Psoas muscle (tissue), 8 donors: ENCODE measurements around the gene DMWD. TPM values are rescaled to one million over a fixed set of nuclear protein-coding genes. Genes with fewer than 3 reads are reported as not detected.

Experiments
- ATAC-seq, 4 donors: fragments of 200-7000 bp; cut with Tn5 transposase; one replicate each; pipeline ENCODE4 v1.9.1; 2020; ENCODE audit warnings: moderate library complexity in 3 of 4, mild to moderate bottlenecking in 2 of 4
- DNase-seq, 2 donors: peaks; one replicate each; pipeline ENCODE4 v3.0.0-alpha.2; 2020
- H3K27ac ChIP-seq: fragments of 200-600 bp; one replicate; pipeline ENCODE4 v1.8.0; 2022
- H3K27me3 ChIP-seq, 3 donors: fragments of 200-600 bp in 1 of 3; one replicate each; pipeline versions ENCODE4 v1.6.1 to v1.8.0; 2013 to 2022; ENCODE audit warnings: low read length in 2 of 3, mild to moderate bottlenecking in 2 of 3, moderate library complexity in 1 of 3; ENCODE audit not compliant: insufficient read depth in 3 of 3
- H3K36me3 ChIP-seq, 2 donors: fragments of 200-600 bp in 1 of 2; one replicate each; pipeline versions ENCODE4 v1.6.1 to v1.8.0; 2013 to 2022; ENCODE audit warnings: low read depth in 1 of 2, mild to moderate bottlenecking in 1 of 2, moderate library complexity in 1 of 2; ENCODE audit not compliant: insufficient read depth in 1 of 2
- H3K4me1 ChIP-seq: fragments of 200-600 bp; one replicate; pipeline ENCODE4 v1.8.0; 2022
- H3K4me3 ChIP-seq: fragments of 200-600 bp; one replicate; pipeline ENCODE4 v1.8.0; 2022; ENCODE audit warnings: mild to moderate bottlenecking
- H3K9me3 ChIP-seq: fragments of 200-600 bp; one replicate; pipeline ENCODE4 v1.8.0; 2022
- WGBS, 3 donors: extraction: QIAGEN DNeasy Blood & Tissue Kit; methylation state at CpG; one replicate each; pipeline versions ENCODE4 v1.1.6 to v1.1.7; 2013; 5-methylcytosine and 5-hydroxymethylcytosine counted together
- intact Hi-C, 2 donors: fragments of 100-400 bp; cut with DNase I; formaldehyde crosslinking; loops; one replicate each; pipeline versions ENCODE4 v1.11.0 to v1.14.2; 2022
- polyA plus RNA-seq, 3 donors: library from polyadenylated mRNA; stranded (reverse); fragments of 200-250 nt; gene quantifications; one replicate each; pipeline ENCODE4 v1.2.3, GENCODE V29; 2013
- total RNA-seq, 4 donors: library from RNA; stranded (reverse); fragmentation: NEBNext Ultra II Directional in 2 of 4; extraction: Animal tissue kit (Norgen Biotek cat#: 25700) in 2 of 4; gene quantifications; one replicate each; pipeline versions ENCODE4 v1.2.1 to v1.2.4, GENCODE V29; 2021 to 2023
- TF ChIP-seq, protein P1 (sequence below): fragments of 200-600 bp; IDR thresholded peaks from one replicate; pipeline ENCODE4 v1.8.0; 2022; ENCODE audit warnings: antibody characterized with exemption
- donor health status: healthy with polysubstance abuse.
- donor health status: DM: no; HTN: no; CAD: no; lungs with moderate emphysema.
- donor health status: Bipolar disorder and iron deficiency.
- donor health status: healthy.
- donor health status: DM: yes; HTN: yes; CAD: no.
- donor health status: DM: no; HTN: no; CAD: no.
- donor health status: DM: no; HTN: no; CAD: no.
- donor health status: DM: yes; HTN: yes; CAD: no.

The DMWD gene
- total and polyA plus RNA-seq, 7 donors: 38.4 to 104 (median 54.3) TPM

DNA sequence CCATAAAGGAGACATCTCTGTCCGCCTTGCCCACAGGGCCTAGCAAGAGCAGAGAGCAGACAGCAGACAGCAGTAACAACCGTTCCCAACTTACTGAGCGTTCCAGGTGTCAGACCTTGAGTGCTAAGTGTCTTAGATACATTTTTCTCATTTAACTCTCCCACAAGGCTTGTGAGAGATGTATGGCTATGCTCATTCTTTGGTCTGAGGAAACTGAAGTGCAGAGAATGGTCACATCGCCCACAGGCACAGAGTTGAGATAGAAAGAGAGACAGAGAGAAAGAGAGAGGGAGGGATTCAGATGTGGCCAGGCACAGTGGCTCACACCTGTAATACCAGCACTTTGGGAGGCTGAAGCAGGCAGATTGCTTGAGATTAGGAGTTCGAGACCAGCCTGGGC lies 45.1 kb downstream of the DMWD start:
- WGBS, 3 donors: 82 to 85% (median 84%) methylated on average over 5 of the region's 5 CpGs
- no peaks in the 10 kb centered on the region for H3K9me3 ChIP-seq
- no peak for ATAC-seq

DNA sequence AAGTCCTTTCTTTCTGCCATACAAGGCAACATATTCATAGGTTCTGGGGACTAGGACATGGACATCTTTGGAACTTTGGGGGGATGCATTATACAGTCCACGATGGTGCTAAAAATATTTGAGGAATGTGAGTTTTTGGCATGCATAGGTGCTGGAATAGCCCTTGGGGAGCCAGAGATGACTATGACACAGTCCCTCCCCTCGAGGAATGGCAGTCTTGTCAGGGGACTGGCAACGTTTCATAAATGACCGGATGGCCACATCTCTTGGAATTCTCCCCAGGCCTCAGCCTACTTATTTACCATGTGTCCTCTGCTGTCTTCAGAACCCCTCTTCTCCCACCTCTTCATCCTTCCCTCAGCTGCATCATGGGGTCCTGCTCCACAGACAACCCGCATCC lies 45.8 kb downstream of the DMWD start:
- no peaks in the 10 kb centered on the region for H3K4me1 ChIP-seq
- intact Hi-C loops: no loop called here
- ATAC-seq (no peak), DNase-seq (no peak)
- H3K27me3 ChIP-seq: no peaks in the 10 kb centered on the region
- no peaks in the 10 kb centered on the region for H3K9me3 ChIP-seq
- H3K36me3 ChIP-seq: no peaks in the 10 kb centered on the region
- H3K4me3 ChIP-seq: no peak overlapping the region
- H3K27ac ChIP-seq: no peak overlapping the region
- TF ChIP-seq, protein P1, sequence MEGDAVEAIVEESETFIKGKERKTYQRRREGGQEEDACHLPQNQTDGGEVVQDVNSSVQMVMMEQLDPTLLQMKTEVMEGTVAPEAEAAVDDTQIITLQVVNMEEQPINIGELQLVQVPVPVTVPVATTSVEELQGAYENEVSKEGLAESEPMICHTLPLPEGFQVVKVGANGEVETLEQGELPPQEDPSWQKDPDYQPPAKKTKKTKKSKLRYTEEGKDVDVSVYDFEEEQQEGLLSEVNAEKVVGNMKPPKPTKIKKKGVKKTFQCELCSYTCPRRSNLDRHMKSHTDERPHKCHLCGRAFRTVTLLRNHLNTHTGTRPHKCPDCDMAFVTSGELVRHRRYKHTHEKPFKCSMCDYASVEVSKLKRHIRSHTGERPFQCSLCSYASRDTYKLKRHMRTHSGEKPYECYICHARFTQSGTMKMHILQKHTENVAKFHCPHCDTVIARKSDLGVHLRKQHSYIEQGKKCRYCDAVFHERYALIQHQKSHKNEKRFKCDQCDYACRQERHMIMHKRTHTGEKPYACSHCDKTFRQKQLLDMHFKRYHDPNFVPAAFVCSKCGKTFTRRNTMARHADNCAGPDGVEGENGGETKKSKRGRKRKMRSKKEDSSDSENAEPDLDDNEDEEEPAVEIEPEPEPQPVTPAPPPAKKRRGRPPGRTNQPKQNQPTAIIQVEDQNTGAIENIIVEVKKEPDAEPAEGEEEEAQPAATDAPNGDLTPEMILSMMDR: no peak
- 53 to 78% (median 54%) methylated on average over 5 of the region's 5 CpGs for WGBS, 3 donors

More for the DNA sequence above, 45.1 kb downstream of the DMWD start:
- H3K4me1 ChIP-seq: no peaks in the 10 kb centered on the region
- no peak overlapping the region for H3K4me3 ChIP-seq
- TF ChIP-seq, protein P1: no peak
- no peak overlapping the region for H3K27ac ChIP-seq
- DNase-seq: no peak
- H3K27me3 ChIP-seq: no peaks in the 10 kb centered on the region
- intact Hi-C loops: no loop called here
- no peaks in the 10 kb centered on the region for H3K36me3 ChIP-seq

DNA sequence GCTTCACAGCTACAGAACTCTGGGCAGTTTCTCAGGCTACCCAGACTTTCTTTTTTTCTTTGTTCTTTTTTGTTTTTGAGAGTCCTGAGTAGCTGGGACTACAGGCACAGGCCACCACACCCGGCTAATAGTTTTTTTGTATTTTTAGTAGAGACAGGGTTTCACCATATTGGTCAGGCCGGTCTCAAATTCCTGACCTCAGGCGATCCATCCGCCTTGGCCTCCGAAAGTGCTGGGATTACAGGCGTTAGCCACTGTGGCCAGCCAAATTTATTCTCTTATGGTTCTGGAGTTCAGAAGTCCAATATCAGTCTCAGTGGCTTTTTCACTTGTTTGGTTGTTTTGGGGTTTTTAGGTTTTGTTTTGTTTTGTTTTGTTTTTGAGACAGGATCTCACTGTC lies 47.0 kb downstream of the DMWD start:
- Histone ChIP-seq H3K36me3 (no peaks in the 10 kb centered on the region), H3K9me3 (no peaks in the 10 kb centered on the region), H3K4me1 (no peaks in the 10 kb centered on the region), H3K27me3 (no peaks in the 10 kb centered on the region), H3K27ac (no peak overlapping the region), H3K4me3 (no peak overlapping the region)
- TF ChIP-seq, protein P1: no peak
- WGBS, 3 donors: 53 to 71% (median 59%) methylated on average over 6 of the region's 6 CpGs
- ATAC-seq: no peak
- intact Hi-C loops: no loop called here
- no peak for DNase-seq

DNA sequence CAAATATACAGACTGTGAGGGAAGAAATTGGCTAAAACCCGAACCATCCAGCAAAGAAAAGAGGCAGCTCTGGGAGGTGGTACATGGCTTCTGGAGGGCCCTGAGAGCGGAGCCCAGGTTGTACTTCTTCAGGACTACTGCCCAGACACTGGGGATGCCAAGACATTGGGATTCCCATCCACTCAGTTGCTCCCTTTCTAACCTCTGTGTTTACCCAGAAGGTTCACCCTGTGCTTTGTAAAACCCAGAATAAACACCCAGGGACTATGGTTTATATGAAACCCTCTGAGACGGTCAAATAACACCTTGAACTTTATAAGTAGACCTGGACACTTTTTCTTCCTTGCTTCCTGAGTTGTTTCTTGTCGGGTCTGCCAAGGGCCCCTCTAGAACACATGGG lies 49.7 kb downstream of the DMWD start:
- Histone ChIP-seq H3K4me3 (no peak overlapping the region), H3K27me3 (no peaks in the 10 kb centered on the region), H3K36me3 (no peaks in the 10 kb centered on the region), H3K27ac (no peak overlapping the region), H3K9me3 (no peaks in the 10 kb centered on the region), H3K4me1 (no peaks in the 10 kb centered on the region)
- DNase-seq (no peak), ATAC-seq (no peak)
- 66 to 72% (median 69%) methylated on average over 4 of the region's 4 CpGs for WGBS, 3 donors
- intact Hi-C loops: no loop called here
- TF ChIP-seq, protein P1: no peak
